T-helper 1 cell (primary cell): ENCODE data around the gene LY6G6D.

ENCODE experiments used
- DNase-seq, 5 donors: peaks; one replicate each; pipeline ENCODE4 v3.0.0-alpha.2; 2012 to 2020
- total RNA-seq, 4 donors: gene quantifications; one replicate each; lab custom pipeline; 2026; lab: John Stamatoyannopoulos, UW

Gene LY6G6D, protein sequence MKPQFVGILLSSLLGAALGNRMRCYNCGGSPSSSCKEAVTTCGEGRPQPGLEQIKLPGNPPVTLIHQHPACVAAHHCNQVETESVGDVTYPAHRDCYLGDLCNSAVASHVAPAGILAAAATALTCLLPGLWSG
- 0 reads per million in 4 donors for total RNA-seq

DNA sequence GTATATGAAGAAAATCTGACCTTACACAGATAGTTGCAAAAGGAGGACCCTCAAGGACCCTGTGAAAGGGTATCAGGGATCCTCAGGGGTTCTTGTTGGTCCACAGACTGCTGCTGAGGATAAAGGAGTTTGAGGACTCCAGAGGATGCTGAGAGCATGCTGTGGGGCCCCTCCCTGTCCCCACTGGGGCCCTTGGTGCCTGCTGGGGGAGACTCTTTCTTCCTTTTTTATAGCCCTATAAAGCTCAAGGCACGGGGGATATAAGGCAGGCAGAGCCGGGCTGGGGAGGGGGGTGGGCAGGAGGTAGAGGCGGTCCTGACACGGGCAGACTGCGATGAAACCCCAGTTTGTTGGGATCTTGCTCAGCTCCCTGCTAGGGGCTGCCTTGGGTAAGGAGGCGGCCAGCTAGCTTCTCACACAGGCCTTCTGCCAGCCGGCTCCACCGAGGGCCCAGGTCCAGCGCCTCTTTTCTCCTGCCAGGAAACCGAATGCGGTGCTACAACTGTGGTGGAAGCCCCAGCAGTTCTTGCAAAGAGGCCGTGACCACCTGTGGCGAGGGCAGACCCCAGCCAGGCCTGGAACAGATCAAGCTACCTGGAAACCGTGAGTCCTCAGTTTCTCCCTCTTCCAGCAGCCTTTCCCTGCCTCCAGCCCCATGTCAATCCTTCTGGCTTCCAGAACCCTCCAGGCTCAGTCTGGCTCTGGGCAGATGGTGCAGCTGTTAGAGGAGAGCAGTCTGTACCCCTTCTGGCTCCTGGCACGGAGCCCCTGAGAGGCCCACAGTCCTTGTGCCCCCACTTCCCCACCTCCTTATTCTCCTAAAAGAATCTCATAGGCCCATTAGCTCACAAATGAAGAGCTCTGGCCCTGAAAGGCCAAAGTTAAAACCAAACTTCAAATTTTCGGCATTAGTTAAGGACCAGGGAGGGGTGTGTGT, at the start of gene LY6G6D:
TSS of gene LY6G6D (plus strand) at position 327 of the 937 bp plus-strand sequence. CDS start at position 335, 8 bp downstream.
- no peak for DNase-seq

DNA sequence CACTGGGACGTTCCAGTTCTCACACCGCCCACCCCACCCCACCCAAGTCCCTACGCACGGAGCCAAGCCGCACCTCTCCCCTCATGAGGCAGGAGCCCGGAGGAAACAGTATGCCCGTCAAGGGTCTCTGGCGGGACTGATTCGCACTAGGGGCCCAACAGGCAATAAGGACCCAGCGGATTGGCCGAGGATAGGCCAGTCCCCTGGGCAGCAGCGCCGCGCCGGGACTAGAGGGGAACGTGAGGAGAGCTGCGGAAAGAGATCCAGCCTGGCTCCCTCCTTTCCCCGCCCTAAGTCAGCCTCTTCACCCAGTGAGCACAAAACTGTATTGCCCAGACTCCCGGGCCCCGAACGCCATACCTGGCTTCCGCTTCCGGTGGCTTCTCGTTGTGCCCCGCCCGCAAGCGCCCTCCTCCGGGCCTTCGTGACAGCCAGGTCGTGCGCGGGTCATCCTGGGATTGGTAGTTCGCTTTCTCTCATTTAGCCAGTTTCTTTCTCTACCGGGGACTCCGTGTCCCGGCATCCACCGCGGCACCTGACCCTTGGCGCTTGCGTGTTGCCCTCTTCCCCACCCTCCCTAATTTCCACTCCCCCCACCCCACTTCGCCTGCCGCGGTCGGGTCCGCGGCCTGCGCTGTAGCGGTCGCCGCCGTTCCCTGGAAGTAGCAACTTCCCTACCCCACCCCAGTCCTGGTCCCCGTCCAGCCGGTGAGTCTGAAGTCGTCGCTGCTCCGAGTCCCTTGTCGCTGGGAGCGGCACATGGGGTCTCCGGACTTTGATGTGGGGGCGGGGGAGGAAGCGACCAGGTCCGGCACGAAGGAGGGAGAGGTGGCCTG, 49.4 kb upstream of the LY6G6D start, which contains the start of gene CSNK2B:
TSS of gene CSNK2B (plus strand) at position 580 of the 836 bp plus-strand sequence. CDS start 752 bp downstream, outside the sequence.
- DNase-seq = peak; percentile 97 to 99 (median 98)

DNA sequence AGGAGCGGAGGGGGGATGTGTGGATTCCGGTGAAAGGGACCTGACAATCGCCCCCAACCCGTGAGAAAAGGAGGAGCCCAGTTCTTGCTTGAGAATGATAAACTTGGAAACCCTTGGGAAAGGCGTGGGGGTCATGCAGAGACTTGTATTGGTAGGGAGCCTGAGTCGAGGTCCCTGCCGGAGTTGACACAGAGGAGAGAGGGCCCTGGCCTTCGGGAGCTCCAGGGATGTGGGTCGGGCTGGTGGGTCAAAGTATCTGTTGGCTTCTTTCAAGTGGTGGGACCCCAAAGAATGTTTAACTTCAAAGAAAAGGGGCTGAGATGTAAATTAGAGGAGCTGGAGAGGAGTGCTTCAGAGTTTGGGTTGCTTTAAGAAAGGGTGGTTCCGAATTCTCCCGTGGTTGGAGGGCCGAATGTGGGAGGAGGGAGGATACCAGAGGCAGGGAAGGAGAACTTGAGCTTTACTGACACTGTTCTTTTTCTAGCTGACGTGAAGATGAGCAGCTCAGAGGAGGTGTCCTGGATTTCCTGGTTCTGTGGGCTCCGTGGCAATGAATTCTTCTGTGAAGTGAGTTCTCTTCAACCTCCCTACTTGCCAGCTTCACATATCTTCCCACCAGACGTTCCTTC, 48.7 kb upstream of the LY6G6D start:
- no peak for DNase-seq

DNA sequence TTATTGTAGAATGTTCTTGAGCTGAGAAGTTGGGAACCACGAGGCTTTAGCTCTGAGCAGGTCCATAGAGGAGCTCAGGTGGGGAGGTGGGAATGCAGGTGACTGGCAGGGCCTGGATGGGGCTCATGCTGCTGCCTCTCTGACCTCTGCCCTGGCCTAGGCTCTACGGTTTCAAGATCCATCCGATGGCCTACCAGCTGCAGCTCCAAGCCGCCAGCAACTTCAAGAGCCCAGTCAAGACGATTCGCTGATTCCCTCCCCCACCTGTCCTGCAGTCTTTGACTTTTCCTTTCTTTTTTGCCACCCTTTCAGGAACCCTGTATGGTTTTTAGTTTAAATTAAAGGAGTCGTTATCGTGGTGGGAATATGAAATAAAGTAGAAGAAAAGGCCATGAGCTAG, 45.5 kb upstream of the LY6G6D start, which contains the start of gene LY6G5B:
TSS of gene LY6G5B (plus strand) at position 301 of the 400 bp plus-strand sequence. CDS start 975 bp downstream, outside the sequence.
- DNase-seq = no peak

DNA sequence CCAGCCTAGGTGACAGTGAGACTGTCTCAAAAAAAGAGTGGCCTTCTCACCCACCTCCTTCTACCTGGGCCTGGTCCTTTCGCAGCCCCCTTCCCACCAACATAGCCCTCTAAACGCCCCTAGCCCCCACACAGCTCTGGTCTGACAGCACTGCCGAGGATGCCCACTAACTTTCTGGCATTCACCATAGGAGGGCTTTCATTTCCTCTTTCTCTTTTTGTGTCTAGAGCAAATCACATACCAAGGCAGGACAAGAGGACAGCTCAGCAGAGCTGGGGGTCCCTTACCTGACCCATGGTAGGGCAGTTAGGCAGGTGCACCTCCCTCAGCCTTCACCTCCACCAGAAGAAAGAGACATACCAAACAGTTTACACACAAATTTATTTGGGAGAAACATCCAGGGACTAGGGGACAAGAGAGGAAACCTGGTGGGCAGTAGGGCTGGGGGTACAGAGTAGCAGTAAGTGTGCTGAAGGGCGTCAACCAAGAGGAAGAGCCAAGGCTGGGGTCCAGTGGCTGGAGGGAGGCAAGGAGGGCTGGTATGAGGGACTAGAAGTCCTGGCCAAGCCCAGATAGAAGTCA, 38.7 kb upstream of the LY6G6D start:
- DNase-seq = no peak

DNA sequence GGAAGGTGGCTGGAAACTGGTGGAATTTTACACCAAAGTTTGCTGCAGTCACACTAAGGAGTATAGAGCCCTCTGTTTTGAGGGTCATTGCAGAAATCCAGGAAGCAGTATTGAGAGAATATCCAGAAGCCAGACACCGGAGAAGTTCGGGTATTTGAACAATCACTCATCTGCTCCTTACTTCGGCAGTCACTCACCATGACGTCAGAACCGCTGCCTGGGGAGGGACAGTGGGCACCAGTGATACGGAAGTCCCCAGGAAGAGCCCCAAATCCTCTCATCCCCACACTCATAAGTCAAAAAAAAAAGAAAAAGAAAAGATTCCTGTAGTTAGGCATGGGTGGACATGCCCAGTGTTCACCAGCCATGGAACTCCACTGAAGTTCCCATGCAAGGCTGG, 38.2 kb upstream of the LY6G6D start:
- no peak for DNase-seq

DNA sequence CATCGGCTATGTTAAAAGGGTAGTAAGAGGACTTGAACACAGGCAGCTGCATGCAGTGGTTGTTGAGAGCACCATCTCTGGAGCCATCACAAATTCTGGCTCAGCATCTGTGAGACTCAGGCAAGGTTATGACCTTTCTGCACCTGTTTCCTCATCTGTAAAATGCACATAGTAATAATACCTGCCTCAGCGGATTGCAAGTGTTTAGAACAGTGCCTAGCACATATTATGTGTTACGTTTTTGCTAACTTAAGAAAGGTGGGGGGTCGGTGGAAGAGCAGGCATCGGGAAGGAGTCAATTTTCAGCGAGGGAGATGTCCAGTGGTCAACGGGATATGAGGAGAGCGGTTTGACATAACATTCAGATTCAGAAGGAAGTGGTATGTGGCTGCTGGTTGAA, 37.2 kb upstream of the LY6G6D start:
- no peak for DNase-seq

DNA sequence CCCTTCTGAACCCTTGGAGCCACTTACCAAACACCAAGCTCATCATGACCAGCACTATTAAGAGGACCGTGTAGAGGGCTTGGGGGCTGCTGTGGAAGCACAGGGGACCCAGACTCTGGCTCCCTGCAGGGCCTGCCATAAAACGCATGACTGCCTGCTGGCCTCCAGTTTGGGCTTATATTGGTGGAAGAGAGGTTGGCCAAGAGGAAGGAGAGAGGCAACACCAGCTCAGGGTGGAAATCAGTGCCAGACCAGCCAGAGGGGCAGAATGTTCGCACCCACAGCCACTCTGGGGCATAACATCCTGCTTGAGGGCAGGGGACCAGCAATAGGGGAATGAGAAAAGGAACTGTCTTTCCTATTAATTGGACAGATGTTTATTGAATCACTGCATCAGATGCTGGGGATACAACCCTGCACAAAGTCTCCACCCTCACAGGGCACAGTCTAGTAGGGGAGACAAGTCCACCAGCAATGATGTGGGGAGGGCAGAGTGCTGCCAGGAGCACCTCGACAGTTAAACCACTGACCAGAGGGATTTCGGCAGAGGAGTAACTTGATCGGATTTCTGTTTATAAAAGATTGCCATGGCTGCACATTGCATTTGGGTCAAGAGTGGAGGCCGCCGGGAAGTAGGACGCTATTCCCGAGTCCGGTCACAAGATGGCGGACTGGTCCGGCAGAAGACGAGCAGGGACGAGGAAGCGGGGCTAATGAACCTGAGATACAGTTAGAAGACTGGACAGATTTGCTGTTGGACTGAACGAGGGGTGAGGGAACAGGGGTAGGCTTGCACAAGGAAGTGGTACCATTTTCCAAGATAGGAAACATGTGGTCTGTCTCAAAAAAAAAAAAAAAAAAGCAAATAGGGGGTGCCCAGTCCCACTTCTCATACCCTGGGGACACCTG, 34.7 kb upstream of the LY6G6D start, which contains the start of gene LY6G5C:
TSS of gene LY6G5C (minus strand) at position 842 of the 909 bp plus-strand sequence. CDS start at position 148, 694 bp downstream.
- DNase-seq = peak; percentile 22 to 79 (median 49)

DNA sequence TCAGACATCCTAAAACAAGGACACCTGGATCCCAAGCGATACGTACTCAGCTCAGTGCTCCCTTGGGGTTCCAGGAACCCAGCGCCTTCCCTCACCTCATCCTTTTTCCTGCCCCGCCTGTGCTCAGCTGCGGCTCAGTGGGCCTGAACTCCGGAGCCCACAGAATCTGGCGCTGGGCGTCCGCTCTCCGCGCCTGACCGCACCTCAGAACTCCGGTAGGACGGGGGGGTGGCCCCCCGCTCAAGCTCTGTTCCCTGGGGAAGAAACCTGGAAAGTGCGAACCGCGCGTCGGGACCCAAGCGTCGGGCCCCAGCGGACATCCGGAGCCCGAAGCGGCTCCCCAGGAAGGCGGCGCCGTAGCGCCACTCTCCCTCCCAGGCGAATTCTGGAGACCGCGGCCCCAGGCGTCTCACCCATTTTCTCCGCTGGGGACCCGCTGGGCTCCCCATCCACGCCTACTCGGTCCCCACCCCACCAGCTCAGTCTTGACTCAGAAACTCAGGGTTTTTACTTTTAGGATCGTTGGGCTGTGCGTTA, 33.9 kb upstream of the LY6G6D start:
- DNase-seq = peak in 3 of 5 donors; percentile 26 to 40 (median 32)

DNA sequence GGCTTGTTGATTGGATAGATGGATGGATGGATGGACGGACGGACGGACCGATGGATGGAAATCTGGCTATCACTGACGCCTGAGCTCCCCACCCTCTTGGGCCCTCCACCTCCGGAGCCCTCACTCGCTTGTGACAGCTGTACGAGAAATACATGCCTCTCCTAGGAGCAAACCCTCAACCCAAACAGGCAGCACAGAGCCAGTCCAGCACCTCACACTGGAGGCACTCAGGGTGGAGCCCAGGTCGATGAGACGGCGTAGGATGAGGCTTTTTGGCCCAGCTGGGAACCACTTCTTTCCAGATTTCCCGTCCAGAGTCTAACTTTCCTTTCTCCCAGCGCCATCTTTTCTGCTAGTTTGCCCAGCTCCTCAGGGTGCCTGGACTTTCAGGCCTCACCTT, 31.6 kb upstream of the LY6G6D start:
- no peak for DNase-seq

DNA sequence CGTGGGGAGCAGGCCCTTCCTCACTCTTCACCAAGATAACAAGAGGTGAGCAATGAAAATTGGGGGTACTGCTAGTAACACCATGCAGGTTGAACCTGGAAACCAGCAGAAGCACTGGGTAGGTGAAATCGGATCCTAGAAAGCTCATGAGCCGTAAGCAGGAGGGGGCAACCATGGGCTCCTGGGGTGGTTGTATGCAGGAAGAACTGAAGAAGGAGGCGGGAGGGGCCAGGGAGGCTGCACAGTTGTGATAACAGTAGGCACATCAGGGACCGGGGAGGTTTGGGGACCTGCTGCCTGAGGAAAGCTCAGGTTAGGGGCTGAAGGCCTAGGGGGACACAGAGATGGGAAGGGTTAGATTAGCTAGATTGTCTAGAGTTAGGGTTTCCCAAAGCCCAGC, 28.7 kb upstream of the LY6G6D start:
- no peak for DNase-seq

DNA sequence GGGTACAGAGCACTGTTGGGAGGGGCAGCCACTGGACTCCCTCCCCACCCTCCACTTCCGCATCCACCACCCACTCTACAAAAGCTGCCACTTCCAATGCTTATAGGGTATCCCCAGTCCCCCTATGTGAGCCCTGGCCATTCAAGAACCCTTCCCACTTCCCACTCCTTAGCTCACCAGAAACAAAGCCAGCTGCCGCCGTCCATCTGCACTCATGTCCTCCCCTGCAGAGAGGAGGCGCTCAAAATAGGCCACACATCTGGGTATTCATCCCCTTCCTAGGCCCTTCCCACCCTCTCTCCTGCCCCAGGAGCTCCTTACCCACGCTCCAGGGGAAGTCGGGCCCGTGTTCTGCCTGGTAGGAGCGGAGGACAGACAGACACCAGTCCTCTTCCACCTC, 27.8 kb upstream of the LY6G6D start:
- no peak for DNase-seq

DNA sequence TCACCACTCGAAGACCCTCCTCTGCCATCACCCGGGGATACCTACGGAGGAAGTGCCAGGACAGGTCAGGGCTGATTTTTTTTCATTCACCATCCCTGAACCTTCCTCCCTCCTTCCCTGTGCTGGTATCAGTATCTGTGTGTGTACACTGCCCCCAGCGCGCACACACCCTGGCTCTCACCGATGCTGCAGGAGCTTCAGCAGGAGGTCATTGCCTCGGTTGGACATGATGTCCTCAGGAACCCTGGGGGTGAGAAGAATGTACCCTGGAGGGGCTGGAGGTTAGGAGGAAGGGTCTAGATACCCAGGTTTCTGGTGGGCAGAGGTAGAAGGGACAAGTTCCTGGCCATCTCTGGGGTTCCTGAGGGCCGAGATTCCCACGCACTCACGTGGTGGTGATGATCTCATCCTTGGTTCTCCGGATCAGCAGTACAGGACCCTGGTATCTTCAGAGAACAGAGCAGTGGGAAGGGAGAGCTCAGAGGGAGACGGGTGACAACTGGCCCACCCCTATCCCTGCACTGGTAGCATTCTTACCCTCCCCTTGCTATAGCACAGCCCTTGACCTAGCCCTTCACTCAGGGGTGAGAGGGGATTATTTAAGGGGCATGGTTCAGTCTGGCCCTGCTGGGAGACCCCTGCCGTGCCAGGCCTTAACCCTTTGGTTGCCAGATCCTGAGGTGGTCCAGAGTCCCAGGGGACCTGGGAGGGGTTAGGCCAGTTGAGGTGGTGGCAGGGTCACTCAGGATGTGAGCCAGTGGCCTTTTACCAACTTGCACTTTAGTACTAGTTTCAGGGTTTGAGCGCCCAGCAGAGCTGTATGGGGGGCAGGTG, 27.1 kb upstream of the LY6G6D start:
- DNase-seq = no peak

DNA sequence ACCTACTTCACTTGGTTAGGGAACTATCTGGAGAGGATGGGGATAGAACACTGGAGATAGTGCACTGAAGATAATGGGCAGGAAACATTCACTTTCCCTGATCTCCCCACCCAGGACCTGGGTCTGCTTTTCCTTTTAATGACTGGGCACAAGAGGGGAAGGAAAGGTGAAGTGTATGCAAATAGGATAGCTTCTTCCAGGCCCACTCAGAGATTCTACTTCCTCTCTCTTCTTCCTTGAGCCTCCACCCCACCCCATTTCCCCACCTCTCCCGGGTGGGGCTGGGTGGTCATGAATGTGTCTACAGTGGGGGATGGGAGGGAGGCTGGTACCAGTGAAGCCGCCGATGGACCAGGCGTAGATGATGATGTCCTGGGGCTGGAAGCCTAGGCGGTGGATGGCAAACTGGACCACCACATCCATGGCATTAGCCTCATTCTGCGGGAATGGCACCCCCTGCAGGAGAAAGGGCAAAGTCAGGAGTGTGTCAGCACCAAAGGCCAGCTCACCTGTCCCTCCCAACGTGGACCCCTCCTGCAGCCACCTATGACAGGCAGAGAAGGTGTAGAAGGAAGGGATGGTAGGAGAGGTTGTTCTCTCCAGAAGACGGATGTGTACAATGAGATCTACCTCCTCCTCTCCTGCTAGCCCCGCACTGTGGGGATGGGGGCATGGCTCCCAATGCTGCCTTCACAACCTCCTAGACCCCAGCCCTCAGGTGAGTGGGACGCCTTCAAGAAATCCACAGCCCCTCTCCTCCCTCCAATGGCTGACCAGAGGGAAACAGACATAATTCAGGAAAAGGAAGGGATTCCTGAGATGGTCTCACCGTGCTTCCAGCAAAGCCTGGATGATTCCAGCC, 25.7 kb upstream of the LY6G6D start:
- no peak for DNase-seq

DNA sequence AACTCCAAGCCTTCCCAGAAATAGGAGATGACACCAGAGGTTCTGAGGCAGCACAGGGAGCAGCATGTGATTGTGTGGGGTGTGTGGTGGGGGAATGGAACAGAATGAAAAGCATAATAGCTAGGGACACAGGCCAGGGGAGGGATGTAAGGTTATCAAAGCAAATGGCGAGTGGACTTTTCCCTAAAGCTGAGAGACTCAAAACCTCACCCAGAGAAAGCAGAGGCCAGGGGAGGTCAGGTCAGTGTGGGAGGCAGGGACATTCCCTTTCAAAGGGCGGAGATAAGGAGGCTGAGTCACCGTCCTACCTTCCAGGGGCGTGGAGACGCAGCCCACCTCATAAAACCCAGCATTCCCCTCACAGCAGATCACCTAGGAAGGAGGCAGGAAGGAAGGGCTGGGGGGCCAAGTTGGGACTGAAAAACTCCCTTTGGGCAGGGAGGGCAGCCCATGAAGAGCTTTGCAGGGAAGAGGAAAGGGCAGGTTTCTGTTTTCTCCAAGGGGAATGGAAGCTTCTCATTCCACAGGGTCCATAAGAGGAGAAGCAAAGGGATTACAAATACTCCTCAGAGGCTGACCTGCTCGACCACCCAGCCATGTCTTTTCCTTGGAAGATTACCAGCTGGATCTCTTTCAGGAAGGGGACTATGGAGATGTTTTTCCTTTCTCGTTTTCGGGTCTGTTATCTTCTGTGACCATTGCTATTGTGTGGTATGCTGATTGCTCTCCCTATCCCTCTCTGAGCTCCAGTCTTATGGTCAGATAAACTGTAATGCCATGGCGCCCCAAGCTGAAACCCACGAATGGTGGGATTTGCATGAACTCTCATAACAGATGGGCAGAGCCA, 24.7 kb upstream of the LY6G6D start:
- DNase-seq = no peak

DNA sequence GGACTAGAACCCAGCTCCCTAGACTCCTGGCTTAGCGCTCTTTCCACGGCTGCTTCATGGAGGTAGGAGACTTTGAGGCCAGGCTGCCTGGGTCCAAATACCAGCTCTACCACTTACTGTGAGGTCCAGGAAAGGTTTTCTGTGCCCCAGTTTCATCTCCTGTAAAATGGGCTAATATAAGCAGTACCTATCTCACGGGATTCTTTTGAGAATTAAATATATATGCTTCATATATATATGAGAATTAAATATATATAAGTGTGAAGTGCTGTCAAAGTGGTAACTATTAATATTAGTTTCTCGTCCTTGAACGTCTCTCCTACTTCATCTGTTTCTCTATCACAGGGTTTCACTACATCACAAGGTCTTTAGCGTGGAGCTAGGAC, 24.1 kb upstream of the LY6G6D start:
- no peak for DNase-seq

DNA sequence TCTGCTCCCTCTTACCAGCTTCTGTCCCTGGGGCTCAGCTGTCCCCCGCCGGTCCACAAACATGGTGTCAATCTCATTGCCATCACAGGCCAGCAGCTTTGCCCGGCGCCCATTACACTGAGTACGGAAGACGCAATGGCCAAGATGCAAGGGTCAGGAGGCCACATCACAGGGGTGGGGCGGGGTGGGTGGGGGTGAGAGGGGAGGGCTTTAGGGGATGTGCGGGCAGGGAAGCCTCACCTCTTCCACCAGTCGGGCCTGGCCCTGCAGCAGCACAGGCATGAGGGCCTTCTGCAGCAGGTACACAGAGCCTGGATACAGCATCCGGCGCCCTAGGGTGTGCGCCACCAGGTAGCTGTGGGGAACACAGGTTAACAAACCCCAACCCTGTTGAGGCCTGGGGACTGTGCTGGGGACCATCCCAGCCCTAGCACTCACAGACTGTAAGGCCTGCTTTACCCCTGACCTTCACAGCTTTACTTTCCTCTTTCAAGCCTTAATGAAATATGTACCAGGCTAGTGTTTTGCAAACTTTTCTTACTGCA, 23.5 kb upstream of the LY6G6D start:
- no peak for DNase-seq
